ENCODE results near the gene DUSP23. TPM values are rescaled to one million over a fixed set of nuclear protein-coding genes. Genes with fewer than 3 reads are reported as not detected.

The DUSP23 gene
- total and polyA plus RNA-seq, 2 experiments from 2014 or later = 32.6 to 52.1 TPM

DNA sequence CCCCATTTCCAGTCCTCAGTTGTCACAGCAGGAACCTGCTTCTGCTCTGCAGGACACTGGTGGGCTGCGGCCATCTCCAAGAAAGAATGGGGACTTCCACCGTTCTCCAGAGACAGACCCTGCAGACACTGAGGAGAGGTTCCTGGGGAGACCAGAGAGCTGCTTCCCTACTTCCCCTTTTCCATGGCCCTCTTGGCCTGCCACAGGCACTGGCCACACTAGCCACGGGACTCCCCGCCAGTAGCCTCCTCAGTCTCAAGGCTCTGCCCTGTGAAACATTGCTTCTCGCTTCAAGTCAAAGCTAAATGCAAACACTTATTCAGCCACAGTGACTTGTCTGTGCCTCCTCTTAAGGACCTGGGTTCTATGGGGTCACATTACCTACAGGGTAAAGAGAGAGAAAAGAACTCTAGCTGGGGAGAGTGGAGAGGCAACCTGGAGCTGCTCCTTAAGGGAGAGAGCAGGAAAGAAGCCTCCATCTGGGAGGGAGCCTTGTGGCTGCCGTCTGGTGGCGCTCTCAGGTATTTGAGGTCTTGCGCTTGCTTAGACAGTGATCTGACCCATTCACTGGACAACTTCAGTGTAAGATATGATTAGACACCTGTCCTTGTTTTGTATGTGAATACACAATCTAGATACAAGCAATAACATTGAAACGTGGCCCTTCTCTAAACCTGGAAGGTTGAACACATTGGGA lies 40.6 kb downstream of the DUSP23 start:
- Histone ChIP-seq H3K9me3 (ENCODE audit: low read depth) (no peaks in the 10 kb centered on the region), H3K4me2 (ENCODE audit: unreplicated experiment) (no peak overlapping the region), H3K27me3 (replicated peaks; ENCODE audit: insufficient read depth) (no peaks in the 10 kb centered on the region; the same call in none of the 2 replicates), H3K4me3 (no peak overlapping the region), H2AFZ (no peak overlapping the region), H4K20me1 (ENCODE audit: insufficient read depth) (no peaks in the 10 kb centered on the region), H3K9ac (no peak overlapping the region), H3K27ac (no peak overlapping the region), H3K36me3 (ENCODE audit: low read depth) (no peaks in the 10 kb centered on the region), H3K9me2 (ENCODE audit: insufficient read depth) (no peaks in the 10 kb centered on the region), H3K4me1 (ENCODE audit: insufficient read depth) (0 out of 2 replicates have a peak, but pooled peaks cover 5% of the 10 kb centered on the region), H3K79me2 (ENCODE audit: insufficient read depth) (no peaks in the 10 kb centered on the region), H3F3A (ENCODE audit: insufficient read depth) (no peaks in the 10 kb centered on the region; the same call in 1 of the 2 replicates)
- WGBS, 2 experiments (ENCODE audit: low coverage in 1 of 2, low lambda C conversion rate in 2 of 2, missing lambda C conversion rate in 2 of 2) = 53 to 58% methylated on average over 9 of the region's 9 CpGs
- no peak for TF ChIP-seq EZH2phosphoT487 (IDR thresholded peaks at IDR 0.05; ENCODE audit: insufficient read depth, low read depth)
- TF ChIP-seq EZH2 (IDR thresholded peaks at IDR 0.05; ENCODE audit: insufficient read depth, poor library complexity, severe bottlenecking) = no peak
- peak; percentile 64 for DNase-seq
- in situ Hi-C loops (cut with MboI) = no loop called here

DNA sequence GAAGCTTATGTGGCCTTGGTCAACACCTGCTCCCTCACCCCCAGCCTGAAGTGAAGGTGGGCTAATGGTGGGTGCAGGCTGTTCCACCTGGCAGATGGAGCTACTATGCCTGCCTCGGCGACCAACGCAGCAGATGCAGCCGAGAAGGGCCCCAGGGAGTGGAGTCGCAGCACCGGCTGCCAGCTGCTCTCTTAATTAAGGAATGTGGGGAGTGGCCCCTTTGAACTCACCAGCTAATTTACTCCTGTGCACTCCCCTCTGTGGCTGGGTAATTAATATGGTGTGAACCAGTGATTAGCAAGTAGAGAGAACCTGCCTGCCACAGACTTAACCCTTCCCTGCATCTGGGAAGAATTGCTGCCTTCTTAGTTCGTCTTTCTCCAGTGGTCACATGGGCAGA lies 42.6 kb downstream of the DUSP23 start:
- H3K4me2 ChIP-seq (ENCODE audit: unreplicated experiment) = no peak overlapping the region
- in situ Hi-C loops (cut with MboI) = no loop called here
- WGBS, 2 experiments (ENCODE audit: low coverage in 1 of 2, low lambda C conversion rate in 2 of 2, missing lambda C conversion rate in 2 of 2) = 5 to 15% methylated on average over 7 of the region's 7 CpGs
- no peak for TF ChIP-seq EZH2phosphoT487 (IDR thresholded peaks at IDR 0.05; ENCODE audit: insufficient read depth, low read depth)
- TF ChIP-seq EZH2 (IDR thresholded peaks at IDR 0.05; ENCODE audit: insufficient read depth, poor library complexity, severe bottlenecking) = no peak
- H2AFZ ChIP-seq = no peak overlapping the region
- no peak overlapping the region for H3K9ac ChIP-seq
- H3K36me3 ChIP-seq (ENCODE audit: low read depth) = no peaks in the 10 kb centered on the region
- no peaks in the 10 kb centered on the region; the same call in none of the 2 replicates for H3K27me3 ChIP-seq (replicated peaks; ENCODE audit: insufficient read depth)
- no peaks in the 10 kb centered on the region for H4K20me1 ChIP-seq (ENCODE audit: insufficient read depth)
- H3K9me2 ChIP-seq (ENCODE audit: insufficient read depth) = no peaks in the 10 kb centered on the region
- no peaks in the 10 kb centered on the region for H3K79me2 ChIP-seq (ENCODE audit: insufficient read depth)
- no peak overlapping the region for H3K4me3 ChIP-seq
- H3F3A ChIP-seq (ENCODE audit: insufficient read depth) = no peaks in the 10 kb centered on the region
- no peaks in the 10 kb centered on the region for H3K9me3 ChIP-seq (ENCODE audit: low read depth)
- H3K4me1 ChIP-seq (ENCODE audit: insufficient read depth) = no peaks in the 10 kb centered on the region
- no peak for DNase-seq
- no peak overlapping the region for H3K27ac ChIP-seq

DNA sequence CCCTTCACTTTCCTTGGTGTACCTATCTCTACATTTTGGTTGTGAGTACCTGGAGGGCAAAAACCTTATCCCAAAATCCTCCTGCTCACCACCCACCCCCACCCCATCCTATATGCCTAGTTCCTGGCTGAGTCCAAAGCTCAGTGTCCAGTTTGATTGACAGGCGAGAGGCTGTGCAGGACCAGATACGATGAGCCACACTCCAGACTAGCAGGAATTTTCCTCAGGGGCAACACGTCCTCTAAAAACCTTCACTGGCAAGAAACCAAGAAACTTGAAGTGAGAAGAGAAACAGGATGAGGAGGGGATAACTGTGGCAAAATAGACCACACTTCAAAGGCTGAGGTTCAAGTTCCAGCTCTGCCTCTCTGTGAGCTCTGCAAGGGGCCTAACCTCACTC lies 44.8 kb downstream of the DUSP23 start:
- TF ChIP-seq EZH2 (IDR thresholded peaks at IDR 0.05; ENCODE audit: insufficient read depth, poor library complexity, severe bottlenecking) (no peak), EZH2phosphoT487 (IDR thresholded peaks at IDR 0.05; ENCODE audit: insufficient read depth, low read depth) (no peak)
- H3K36me3 ChIP-seq (ENCODE audit: low read depth) = no peaks in the 10 kb centered on the region
- no peaks in the 10 kb centered on the region for H3K9me3 ChIP-seq (ENCODE audit: low read depth)
- no peaks in the 10 kb centered on the region for H3K9me2 ChIP-seq (ENCODE audit: insufficient read depth)
- no peak overlapping the region for H3K27ac ChIP-seq
- in situ Hi-C loops (cut with MboI) = no loop called here
- no peaks in the 10 kb centered on the region; the same call in none of the 2 replicates for H3K27me3 ChIP-seq (replicated peaks; ENCODE audit: insufficient read depth)
- no peaks in the 10 kb centered on the region for H3K79me2 ChIP-seq (ENCODE audit: insufficient read depth)
- H2AFZ ChIP-seq = no peak overlapping the region
- no peak for DNase-seq
- H3F3A ChIP-seq (ENCODE audit: insufficient read depth) = peaks cover 4% of the 10 kb centered on the region
- peaks cover 4% of the 10 kb centered on the region for H3K4me1 ChIP-seq (ENCODE audit: insufficient read depth)
- H3K4me3 ChIP-seq = no peak overlapping the region
- H4K20me1 ChIP-seq (ENCODE audit: insufficient read depth) = no peaks in the 10 kb centered on the region
- 64 to 72% methylated on average over 3 of the region's 3 CpGs for WGBS, 2 experiments (ENCODE audit: low coverage in 1 of 2, low lambda C conversion rate in 2 of 2, missing lambda C conversion rate in 2 of 2)
- no peak overlapping the region for H3K4me2 ChIP-seq (ENCODE audit: unreplicated experiment)
- H3K9ac ChIP-seq = no peak overlapping the region

DNA sequence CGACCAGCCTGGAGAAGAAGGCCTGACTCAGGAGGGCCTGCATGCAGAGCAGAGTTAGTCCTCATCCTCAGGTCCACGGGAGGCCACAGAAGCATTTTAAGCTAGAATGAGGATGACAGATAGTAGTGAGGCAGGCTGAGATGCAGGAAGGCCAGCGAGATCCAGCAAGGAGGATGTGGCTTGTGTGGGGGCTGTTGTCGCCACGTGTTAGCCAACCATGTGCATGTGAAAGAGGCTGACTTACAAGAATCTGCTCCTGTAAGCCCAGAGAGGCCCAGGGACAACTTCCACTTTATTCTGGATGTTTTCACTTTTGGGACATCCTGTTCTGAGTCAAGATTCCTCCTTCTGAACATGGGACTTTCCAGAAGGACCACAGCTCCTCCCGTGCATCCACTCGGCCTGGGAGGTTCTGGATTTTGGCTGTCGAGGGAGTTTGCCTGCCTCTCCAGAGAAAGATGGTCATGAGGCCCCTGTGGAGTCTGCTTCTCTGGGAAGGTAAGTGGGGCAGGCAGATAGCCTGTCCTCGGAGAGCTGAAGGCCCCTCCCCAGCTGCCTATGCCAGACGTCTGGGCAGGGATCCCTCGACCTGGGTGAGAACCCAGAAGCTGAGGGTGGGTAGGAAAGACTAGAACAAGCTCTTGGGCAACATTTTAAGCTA lies 45.8 kb downstream of the DUSP23 start, which contains the start of gene SLAMF8:
Gene SLAMF8 (plus strand): TSS at position 433 of the 661 bp plus-strand sequence. CDS start 26 bp downstream, at position 459.
- Histone ChIP-seq H4K20me1 (ENCODE audit: insufficient read depth) (no peaks in the 10 kb centered on the region), H2AFZ (peak within 1 kb of the TSS; percentile 20; the same call in 1 of the 2 replicates), H3K9me2 (ENCODE audit: insufficient read depth) (no peaks in the 10 kb centered on the region), H3K27me3 (replicated peaks; ENCODE audit: insufficient read depth) (no peaks in the 10 kb centered on the region; the same call in none of the 2 replicates), H3K27ac (no peak within 1 kb of the TSS), H3K4me2 (ENCODE audit: unreplicated experiment) (no peak within 1 kb of the TSS), H3K36me3 (ENCODE audit: low read depth) (no peaks in the 10 kb centered on the region), H3K4me3 (no peak within 1 kb of the TSS), H3F3A (ENCODE audit: insufficient read depth) (peaks cover 9% of the 10 kb centered on the region), H3K9ac (no peak within 1 kb of the TSS), H3K79me2 (ENCODE audit: insufficient read depth) (no peaks in the 10 kb centered on the region), H3K4me1 (ENCODE audit: insufficient read depth) (peaks cover 4% of the 10 kb centered on the region), H3K9me3 (ENCODE audit: low read depth) (no peaks in the 10 kb centered on the region)
- in situ Hi-C loops (cut with MboI) = no loop called here
- DNase-seq = peak; percentile 40
- TF ChIP-seq EZH2 (IDR thresholded peaks at IDR 0.05; ENCODE audit: insufficient read depth, poor library complexity, severe bottlenecking) (no peak), EZH2phosphoT487 (IDR thresholded peaks at IDR 0.05; ENCODE audit: insufficient read depth, low read depth) (no peak)
- WGBS, 2 experiments (ENCODE audit: low coverage in 1 of 2, low lambda C conversion rate in 2 of 2, missing lambda C conversion rate in 2 of 2) = 59 to 60% methylated on average over 11 of the region's 11 CpGs

Measured in GM23248 (cell line).